Prostate gland (tissue), 2 donors: Measurements from ENCODE around the gene SLC51B. TPM values are rescaled to one million over a fixed set of nuclear protein-coding genes. Genes with fewer than 3 reads are reported as not detected.

Source experiments
- DNase-seq: peaks from one replicate; pipeline ENCODE4 v3.0.0-alpha.2; 2019; ENCODE audit warnings: low spot score
- H3K27ac ChIP-seq, 2 donors: fragments of 200-600 bp; sonication (generic); 2 replicates each; pipeline ENCODE4 v1.5.1; 2017 to 2019
- H3K27me3 ChIP-seq: fragments of 200-600 bp; sonication (generic); replicated peaks from 2 replicates; pipeline ENCODE4 v1.5.1; 2019; ENCODE audit not compliant: insufficient read depth
- H3K36me3 ChIP-seq, 2 donors: fragments of 200-600 bp; sonication (generic); 1 replicate in 1 of 2; 2 replicates in 1 of 2; pipeline versions ENCODE4 v1.5.1 to v1.8.1; 2017 to 2019
- H3K4me1 ChIP-seq: fragments of 200-600 bp; sonication (generic); replicated peaks from 2 replicates; pipeline ENCODE4 v1.5.1; 2019
- H3K4me3 ChIP-seq, 2 donors: fragments of 200-600 bp; sonication (generic); 2 replicates each; pipeline ENCODE4 v1.5.1; 2017 to 2019
- H3K9me3 ChIP-seq: fragments of 200-600 bp; sonication (generic); 2 replicates; pipeline ENCODE4 v1.5.1; 2017
- CTCF ChIP-seq, 4 experiments: fragments of 200-600 bp in 2 of 4; fragments of 450-650 bp in 2 of 4; sonication (generic) in 2 of 4; IDR thresholded peaks; 1 replicate in 3 of 4; 2 replicates in 1 of 4; pipeline ENCODE4 v1.5.1; 2016 to 2019; ENCODE audit warnings: antibody characterized with exemption in 4 of 4, mild to moderate bottlenecking in 2 of 4, moderate library complexity in 2 of 4
- POLR2A ChIP-seq: fragments of 450-650 bp; IDR thresholded peaks from one replicate; pipeline ENCODE4 v1.6.1; 2016; ENCODE audit warnings: antibody characterized with exemption, mild to moderate bottlenecking
- POLR2AphosphoS5 ChIP-seq: sonication (generic); formaldehyde crosslinking; IDR thresholded peaks from one replicate; pipeline ENCODE4 v1.6.1; 2017; ENCODE audit warnings: antibody characterized with exemption
- WGBS: methylation state at CpG from one replicate; pipeline ENCODE4 v1.1.5; 2018; 5-methylcytosine and 5-hydroxymethylcytosine counted together
- intact Hi-C: fragments of 100-400 bp; cut with DNase I; formaldehyde crosslinking; loops from one replicate; pipeline ENCODE4 v1.14.2; 2022
- total RNA-seq, 2 donors: library from RNA; depleted of rRNA; stranded (reverse); fragments of >200 nt; gene quantifications; one replicate each; pipeline ENCODE4 v1.1.0, GENCODE V29; 2016

Gene SLC51B
- total RNA-seq, 2 donors from 2014 or later = 0.68 TPM; not detected in 1

DNA sequence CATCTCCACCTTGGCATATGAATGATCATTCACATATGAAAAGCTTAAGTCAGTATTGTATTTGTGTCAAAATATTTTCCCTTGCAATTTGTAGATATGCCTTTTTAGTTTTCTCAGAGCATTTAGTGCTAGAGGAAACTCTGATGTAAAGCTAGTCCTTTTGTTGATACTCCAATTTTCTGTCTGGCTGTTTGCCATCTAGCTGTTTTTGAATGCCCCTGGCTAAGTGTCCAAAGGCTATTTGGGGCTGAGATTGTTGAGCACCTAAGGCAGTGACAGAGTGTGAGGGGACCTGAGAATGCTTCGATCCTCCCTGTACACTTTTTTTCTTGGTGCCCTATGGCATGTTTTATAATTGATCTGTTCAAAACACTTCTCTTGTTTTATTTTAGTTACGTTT, 3.1 kb downstream of the SLC51B start:
- no peaks in the 10 kb centered on the region for H3K36me3 ChIP-seq
- DNase-seq = no peak
- no peaks in the 10 kb centered on the region for H3K27me3 ChIP-seq
- 56% methylated on average over 2 of the region's 2 CpGs for WGBS
- no peak overlapping the region for H3K27ac ChIP-seq
- intact Hi-C loops = no loop called here
- H3K9me3 ChIP-seq = no peaks in the 10 kb centered on the region
- no peak for TF ChIP-seq POLR2A
- TF ChIP-seq CTCF (IDR thresholded peaks at IDR 0.05) = no peak
- no peak for TF ChIP-seq POLR2AphosphoS5
- no peaks in the 10 kb centered on the region for H3K4me1 ChIP-seq
- no peak overlapping the region for H3K4me3 ChIP-seq

DNA sequence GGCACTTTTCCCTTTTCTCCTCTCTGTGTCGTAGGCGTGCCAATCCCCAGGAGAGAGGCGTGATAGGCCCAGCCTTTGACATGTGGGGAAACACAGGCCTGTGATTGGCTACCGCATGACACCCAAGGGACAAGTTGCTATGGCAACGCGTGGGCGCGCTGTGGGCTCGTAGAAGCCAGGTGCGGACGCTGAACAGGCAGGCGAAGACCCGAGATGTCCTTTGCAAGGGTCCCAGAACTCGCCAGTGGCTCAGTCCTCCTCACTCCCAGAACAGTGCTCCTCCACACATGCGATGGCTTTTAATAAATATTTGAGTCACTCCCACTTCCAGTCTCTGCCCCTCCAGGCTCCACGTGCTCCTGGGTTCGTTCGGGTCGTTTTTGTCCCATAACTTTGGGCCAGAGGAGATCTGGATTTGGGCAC, 4.2 kb downstream of the SLC51B start:
- peak overlapping the region in 1 of 2 donors; percentile 19 for H3K4me3 ChIP-seq

GRCh38 chr15:65050270-65050669, 5.1 kb downstream of the SLC51B start:
- DNase-seq = no peak
- H3K27ac ChIP-seq = no peak overlapping the region
- TF ChIP-seq POLR2AphosphoS5 (no peak), CTCF (IDR thresholded peaks at IDR 0.05) (no peak), POLR2A (no peak)
- intact Hi-C loops = no loop called here
- no peaks in the 10 kb centered on the region for H3K27me3 ChIP-seq
- 35% methylated on average over 4 of the region's 4 CpGs for WGBS
- H3K4me3 ChIP-seq = no peak overlapping the region
- no peaks in the 10 kb centered on the region for H3K9me3 ChIP-seq
- H3K36me3 ChIP-seq = no peaks in the 10 kb centered on the region
- no peaks in the 10 kb centered on the region for H3K4me1 ChIP-seq

More for the DNA sequence above, 4.2 kb downstream of the SLC51B start:
- no peaks in the 10 kb centered on the region for H3K9me3 ChIP-seq
- TF ChIP-seq POLR2AphosphoS5 (peak; percentile 74), CTCF (IDR thresholded peaks at IDR 0.05) (no peak)
- H3K27me3 ChIP-seq = no peaks in the 10 kb centered on the region
- no peaks in the 10 kb centered on the region for H3K4me1 ChIP-seq
- 11% methylated on average over 19 of the region's 19 CpGs for WGBS
- no peaks in the 10 kb centered on the region for H3K36me3 ChIP-seq
- DNase-seq = peak; percentile 89
- intact Hi-C loops = no loop called here
- no peak overlapping the region for H3K27ac ChIP-seq

- no peaks in the 10 kb centered on the region for H3K4me1 ChIP-seq
- H3K9me3 ChIP-seq = no peaks in the 10 kb centered on the region
- WGBS = 53% methylated on average over 2 of the region's 2 CpGs
- no peak overlapping the region for H3K27ac ChIP-seq
- intact Hi-C loops = no loop called here
- TF ChIP-seq CTCF (IDR thresholded peaks at IDR 0.05) (no peak), POLR2A (no peak), POLR2AphosphoS5 (no peak)
- H3K27me3 ChIP-seq = no peaks in the 10 kb centered on the region
- H3K36me3 ChIP-seq = no peaks in the 10 kb centered on the region
- DNase-seq = no peak
- no peak overlapping the region for H3K4me3 ChIP-seq
Measured at GRCh38 chr15:65051266-65051665, 6.1 kb downstream of the SLC51B start.

GRCh38 chr15:65052956-65053355, 7.8 kb downstream of the SLC51B start:
- no peak overlapping the region for H3K4me3 ChIP-seq
- WGBS = 69% methylated on average over 2 of the region's 2 CpGs
- H3K27ac ChIP-seq = no peak overlapping the region
- no peaks in the 10 kb centered on the region for H3K9me3 ChIP-seq
- H3K4me1 ChIP-seq = no peaks in the 10 kb centered on the region
- H3K27me3 ChIP-seq = no peaks in the 10 kb centered on the region
- TF ChIP-seq POLR2A (no peak), CTCF (IDR thresholded peaks at IDR 0.05) (no peak), POLR2AphosphoS5 (no peak)
- intact Hi-C loops = no loop called here
- no peak for DNase-seq
- no peaks in the 10 kb centered on the region for H3K36me3 ChIP-seq
